Measurements from ENCODE around the gene MMRN1. TPM values are rescaled to one million over a fixed set of nuclear protein-coding genes. Genes with fewer than 3 reads are reported as not detected.

MMRN1 gene, protein sequence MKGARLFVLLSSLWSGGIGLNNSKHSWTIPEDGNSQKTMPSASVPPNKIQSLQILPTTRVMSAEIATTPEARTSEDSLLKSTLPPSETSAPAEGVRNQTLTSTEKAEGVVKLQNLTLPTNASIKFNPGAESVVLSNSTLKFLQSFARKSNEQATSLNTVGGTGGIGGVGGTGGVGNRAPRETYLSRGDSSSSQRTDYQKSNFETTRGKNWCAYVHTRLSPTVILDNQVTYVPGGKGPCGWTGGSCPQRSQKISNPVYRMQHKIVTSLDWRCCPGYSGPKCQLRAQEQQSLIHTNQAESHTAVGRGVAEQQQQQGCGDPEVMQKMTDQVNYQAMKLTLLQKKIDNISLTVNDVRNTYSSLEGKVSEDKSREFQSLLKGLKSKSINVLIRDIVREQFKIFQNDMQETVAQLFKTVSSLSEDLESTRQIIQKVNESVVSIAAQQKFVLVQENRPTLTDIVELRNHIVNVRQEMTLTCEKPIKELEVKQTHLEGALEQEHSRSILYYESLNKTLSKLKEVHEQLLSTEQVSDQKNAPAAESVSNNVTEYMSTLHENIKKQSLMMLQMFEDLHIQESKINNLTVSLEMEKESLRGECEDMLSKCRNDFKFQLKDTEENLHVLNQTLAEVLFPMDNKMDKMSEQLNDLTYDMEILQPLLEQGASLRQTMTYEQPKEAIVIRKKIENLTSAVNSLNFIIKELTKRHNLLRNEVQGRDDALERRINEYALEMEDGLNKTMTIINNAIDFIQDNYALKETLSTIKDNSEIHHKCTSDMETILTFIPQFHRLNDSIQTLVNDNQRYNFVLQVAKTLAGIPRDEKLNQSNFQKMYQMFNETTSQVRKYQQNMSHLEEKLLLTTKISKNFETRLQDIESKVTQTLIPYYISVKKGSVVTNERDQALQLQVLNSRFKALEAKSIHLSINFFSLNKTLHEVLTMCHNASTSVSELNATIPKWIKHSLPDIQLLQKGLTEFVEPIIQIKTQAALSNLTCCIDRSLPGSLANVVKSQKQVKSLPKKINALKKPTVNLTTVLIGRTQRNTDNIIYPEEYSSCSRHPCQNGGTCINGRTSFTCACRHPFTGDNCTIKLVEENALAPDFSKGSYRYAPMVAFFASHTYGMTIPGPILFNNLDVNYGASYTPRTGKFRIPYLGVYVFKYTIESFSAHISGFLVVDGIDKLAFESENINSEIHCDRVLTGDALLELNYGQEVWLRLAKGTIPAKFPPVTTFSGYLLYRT
- total RNA-seq, result 0.57 TPM in 1 of 2 replicates, not detected in the other

GRCh38 chr4:89894649-89895550 is at the start of gene MMRN1:
Gene MMRN1, plus strand, starts transcription at chr4:89894854. Its CDS starts 118 bp downstream, at chr4:89894972.

Other genes starting within 250 kb of the MMRN1 start
- gene SNCA, start 57.7 kb upstream of the MMRN1 start, total RNA-seq, result 4.9 and 7.9 TPM in 2 replicates
- gene CCSER1, start 232.5 kb downstream of the MMRN1 start, total RNA-seq, result 0.14 TPM in 1 of 2 replicates, not detected in the other

All from placental pericyte (primary cell).